Neural progenitor cell (in vitro differentiated cells): ENCODE measurements around the gene TSPAN18.

Experiments
- CTCF ChIP-seq: fragments of 200-600 bp; sonication (generic); IDR thresholded peaks from 2 replicates; pipeline ENCODE4 v1.5.1; 2017; ENCODE audit warnings: antibody characterized with exemption, mild to moderate bottlenecking
- EZH2 ChIP-seq: fragments of 200-600 bp; sonication (generic); IDR thresholded peaks from 2 replicates; pipeline ENCODE4 v1.6.1; 2017; ENCODE audit warnings: antibody characterized with exemption, mild to moderate bottlenecking, moderate library complexity
- EZH2phosphoT487 ChIP-seq: fragments of 200-600 bp; sonication (generic); IDR thresholded peaks from 2 replicates; pipeline ENCODE4 v1.6.1; 2017; ENCODE audit warnings: antibody characterized with exemption

DNA sequence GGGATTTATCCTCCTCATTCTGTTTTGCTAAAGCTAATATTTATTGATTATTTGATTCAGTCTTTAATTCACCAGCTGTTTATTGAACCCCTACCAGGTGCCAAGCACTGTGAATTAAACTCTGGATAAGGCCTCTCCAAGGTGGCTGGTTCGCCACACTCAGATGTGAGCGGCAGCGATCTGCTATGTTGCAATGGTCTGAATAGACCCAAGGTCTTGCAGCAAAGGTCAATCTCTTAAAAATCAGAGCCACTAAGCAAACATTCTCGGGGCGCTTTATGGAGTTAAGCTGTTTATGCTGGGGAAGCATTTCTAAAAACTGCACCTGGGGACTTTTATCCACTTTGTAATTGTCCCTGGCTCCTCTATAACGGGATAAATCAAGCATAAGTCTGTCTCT is 10.5 kb upstream of the TSPAN18 start:
- TF ChIP-seq CTCF (no peak), EZH2phosphoT487 (no peak), EZH2 (no peak)
